ENCODE results near the gene PTPRK. TPM values are rescaled to one million over a fixed set of nuclear protein-coding genes. Genes with fewer than 3 reads are reported as not detected.

The PTPRK gene
- polyA plus RNA-seq, 3 donors, result 46.9 to 52.3 (median 51.2) TPM

- DNase-seq, result no peak
Measured at GRCh38 chr6:128076843-128077242, 443.6 kb downstream of the PTPRK start.

GRCh38 chr6:128074567-128074966, 445.8 kb downstream of the PTPRK start:
- no peak for DNase-seq

GRCh38 chr6:128073389-128073788, 447.0 kb downstream of the PTPRK start:
- no peak for DNase-seq

GRCh38 chr6:128071212-128071611, 449.2 kb downstream of the PTPRK start:
- DNase-seq, result no peak

GRCh38 chr6:128070406-128070805, 450.0 kb downstream of the PTPRK start:
- no peak for DNase-seq

GRCh38 chr6:128069188-128069587, 451.2 kb downstream of the PTPRK start:
- no peak for DNase-seq

- no peak for DNase-seq
Measured at GRCh38 chr6:128068119-128068479, 452.3 kb downstream of the PTPRK start.

GRCh38 chr6:128067446-128068118, 452.8 kb downstream of the PTPRK start:
- no peak for DNase-seq

GRCh38 chr6:128065072-128065471, 455.3 kb downstream of the PTPRK start:
- DNase-seq, result no peak

- DNase-seq, result no peak
Measured at GRCh38 chr6:128064540-128064895, 455.9 kb downstream of the PTPRK start.

GRCh38 chr6:128063850-128064539, 456.4 kb downstream of the PTPRK start:
- DNase-seq, result no peak

GRCh38 chr6:128062882-128063603, 457.4 kb downstream of the PTPRK start:
- no peak for DNase-seq

GRCh38 chr6:128057946-128058345, 462.5 kb downstream of the PTPRK start:
- DNase-seq, result no peak

GRCh38 chr6:128057541-128057940, 462.9 kb downstream of the PTPRK start:
- DNase-seq, result no peak

- DNase-seq, result no peak
Measured at GRCh38 chr6:128053109-128053508, 467.3 kb downstream of the PTPRK start.

- DNase-seq, result no peak
Measured at GRCh38 chr6:128047989-128048388, 472.4 kb downstream of the PTPRK start.

- DNase-seq, result no peak
Measured at GRCh38 chr6:128046033-128046432, 474.4 kb downstream of the PTPRK start.

GRCh38 chr6:128039543-128039942, 480.9 kb downstream of the PTPRK start:
- no peak for DNase-seq

GRCh38 chr6:128036808-128037570, 483.4 kb downstream of the PTPRK start:
- DNase-seq, result no peak

GRCh38 chr6:128033156-128033555, 487.2 kb downstream of the PTPRK start:
- DNase-seq, result no peak

GRCh38 chr6:128032042-128032441, 488.4 kb downstream of the PTPRK start:
- no peak for DNase-seq

- DNase-seq, result no peak
Measured at GRCh38 chr6:128029826-128030225, 490.6 kb downstream of the PTPRK start.
